SU-DHL-6 (cell line): ENCODE measurements around the gene RSPH9.

ENCODE experiments used
- CTCF ChIP-seq: fragments of 200-600 bp; sonication (generic); IDR thresholded peaks from one replicate; pipeline ENCODE4 v1.5.1; 2017; ENCODE audit warnings: antibody characterized with exemption, mild to moderate bottlenecking, low read length, moderate library complexity; ENCODE audit not compliant: insufficient read depth, poor library complexity, severe bottlenecking
- EZH2phosphoT487 ChIP-seq: fragments of 200-600 bp; sonication (generic), shearing (Covaris generic); conservative IDR thresholded peaks from 2 replicates; pipeline ENCODE4 v1.6.1; 2018; ENCODE audit warnings: mild to moderate bottlenecking, antibody characterized with exemption, low read length, moderate library complexity, mixed read lengths

GRCh38 chr6:43716099-43716498 lies 71.3 kb downstream of the RSPH9 start:
- no peak for TF ChIP-seq CTCF
- 0 out of 2 replicates have a peak, but pooled peaks have one; percentile 41 for TF ChIP-seq EZH2phosphoT487
